Stimulated activated CD4-positive, alpha-beta T cell treated with anti-CD3 and anti-CD28 coated beads, Interleukin-15, amount 100 ng/mL, for 1 hour (primary cell): Measurements from ENCODE around the gene ERLEC1.
A peak's percentile ranks its signal among the peaks of the same experiment; 100 is the strongest.
"Not testable (repeated sequence)": the region's sequence is repeated elsewhere in the genome, so short reads cannot be mapped to it uniquely, and the experiment has no call there.

ENCODE experiments used
- DNase-seq, 2 donors: peaks; one replicate each; pipeline ENCODE4 v3.0.0-alpha.2; 2020; ENCODE audit warnings: low read depth in 1 of 2, low spot score in 1 of 2

Gene ERLEC1, protein sequence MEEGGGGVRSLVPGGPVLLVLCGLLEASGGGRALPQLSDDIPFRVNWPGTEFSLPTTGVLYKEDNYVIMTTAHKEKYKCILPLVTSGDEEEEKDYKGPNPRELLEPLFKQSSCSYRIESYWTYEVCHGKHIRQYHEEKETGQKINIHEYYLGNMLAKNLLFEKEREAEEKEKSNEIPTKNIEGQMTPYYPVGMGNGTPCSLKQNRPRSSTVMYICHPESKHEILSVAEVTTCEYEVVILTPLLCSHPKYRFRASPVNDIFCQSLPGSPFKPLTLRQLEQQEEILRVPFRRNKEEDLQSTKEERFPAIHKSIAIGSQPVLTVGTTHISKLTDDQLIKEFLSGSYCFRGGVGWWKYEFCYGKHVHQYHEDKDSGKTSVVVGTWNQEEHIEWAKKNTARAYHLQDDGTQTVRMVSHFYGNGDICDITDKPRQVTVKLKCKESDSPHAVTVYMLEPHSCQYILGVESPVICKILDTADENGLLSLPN

DNA sequence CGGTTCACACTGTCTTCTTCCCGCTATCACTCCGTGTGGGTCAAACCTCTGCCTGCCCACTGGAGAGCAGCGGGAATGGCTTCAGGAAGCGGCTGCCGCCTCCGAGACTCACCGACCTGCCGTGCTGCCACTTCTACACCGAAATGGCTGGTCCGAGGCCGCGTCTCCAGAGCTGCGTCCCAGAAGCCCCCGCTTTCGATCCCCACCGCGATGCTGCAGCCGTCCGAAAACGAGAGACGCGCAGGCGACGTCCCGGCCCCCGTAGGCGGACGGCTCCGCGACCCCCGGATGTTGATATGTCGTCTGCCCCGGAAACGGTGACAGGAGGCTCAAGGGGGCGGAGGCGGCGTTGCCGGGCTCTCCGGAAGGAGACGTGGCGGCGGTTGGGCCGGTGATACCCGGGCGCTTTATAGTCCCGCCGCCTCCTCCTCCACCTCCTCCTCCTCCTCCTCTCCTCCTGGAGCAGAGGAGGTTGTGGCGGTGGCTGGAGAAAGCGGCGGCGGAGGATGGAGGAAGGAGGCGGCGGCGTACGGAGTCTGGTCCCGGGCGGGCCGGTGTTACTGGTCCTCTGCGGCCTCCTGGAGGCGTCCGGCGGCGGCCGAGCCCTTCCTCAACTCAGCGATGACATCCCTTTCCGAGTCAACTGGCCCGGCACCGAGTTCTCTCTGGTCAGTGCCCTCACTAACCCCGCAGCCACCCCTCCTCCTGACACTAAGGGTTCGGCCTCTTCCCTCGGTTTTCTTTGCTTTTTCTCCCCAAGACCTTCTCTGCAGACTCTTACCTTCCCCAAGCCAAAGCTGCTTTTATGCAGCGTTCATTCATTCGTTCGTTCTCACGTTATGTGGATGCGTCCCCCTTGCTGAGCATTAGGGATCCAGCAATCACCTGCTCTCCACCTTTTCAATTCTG lies at the start of gene ERLEC1, which contains the start of gene ASB3:
Gene ERLEC1, plus strand, starts transcription at position 340 of the 909 bp plus-strand sequence. Its CDS starts 167 bp downstream, at position 507.
Gene ASB3, minus strand, starts transcription at position 249 of the 909 bp plus-strand sequence. CDS start 21,381 bp downstream, outside the sequence.
- DNase-seq: peak; percentile 69 to 74

DNA sequence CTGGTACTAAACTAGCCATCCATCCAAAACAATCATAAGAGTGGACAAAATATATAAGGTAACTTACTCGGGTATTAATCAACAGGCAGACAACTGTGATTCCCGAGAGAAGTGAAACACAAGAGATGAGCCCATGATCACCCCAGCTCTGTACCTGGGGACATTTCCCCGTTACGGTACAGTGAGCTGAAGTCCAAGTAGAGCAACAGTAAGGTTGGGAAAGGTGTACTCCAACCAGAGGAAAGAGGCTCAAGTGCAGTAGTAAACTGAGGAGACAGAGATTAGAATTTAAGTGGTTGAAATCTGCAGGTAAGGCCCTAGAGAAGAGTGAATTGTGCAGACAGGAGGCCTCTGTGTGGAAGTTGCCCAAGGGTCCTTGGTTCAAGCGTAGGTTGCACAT lies 49.8 kb upstream of the ERLEC1 start:
- no peak for DNase-seq

DNA sequence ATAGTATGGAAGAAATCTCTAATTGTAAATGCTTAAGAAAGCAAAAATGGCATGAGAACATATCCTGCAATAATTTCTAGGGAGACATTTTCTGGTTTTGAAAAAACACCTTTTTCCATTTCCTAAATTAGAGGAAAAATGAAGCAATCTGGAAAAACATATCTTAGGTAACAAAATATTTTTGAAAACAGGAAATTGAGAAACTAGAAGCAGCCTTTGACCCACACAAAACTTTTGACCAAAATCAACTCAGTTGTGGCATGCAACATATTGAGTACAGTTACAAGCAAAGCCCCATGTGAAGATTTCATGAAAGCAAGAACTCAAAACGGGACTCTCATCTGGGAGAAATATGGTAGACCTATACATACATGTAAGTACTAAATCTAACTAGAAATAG lies 47.8 kb upstream of the ERLEC1 start:
- DNase-seq: no peak

DNA sequence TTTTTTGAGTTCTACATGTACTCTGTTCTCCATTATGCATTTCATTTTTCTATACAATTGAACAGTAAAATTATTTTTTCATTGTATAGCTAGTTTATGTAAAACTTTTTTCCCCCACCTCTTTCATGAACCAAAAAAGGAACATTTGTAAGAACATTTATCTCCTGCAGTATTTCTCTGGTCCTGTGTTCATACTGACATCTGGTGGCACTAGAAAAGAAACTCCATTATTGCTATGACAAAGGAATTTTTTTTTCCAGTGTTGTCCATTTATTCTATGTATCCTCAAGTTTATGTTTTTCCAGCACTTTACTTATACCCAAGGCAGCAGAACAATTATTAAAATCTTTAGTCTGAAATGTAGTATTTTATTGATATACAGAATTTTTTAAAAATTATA lies 46.7 kb upstream of the ERLEC1 start:
- no peak for DNase-seq

DNA sequence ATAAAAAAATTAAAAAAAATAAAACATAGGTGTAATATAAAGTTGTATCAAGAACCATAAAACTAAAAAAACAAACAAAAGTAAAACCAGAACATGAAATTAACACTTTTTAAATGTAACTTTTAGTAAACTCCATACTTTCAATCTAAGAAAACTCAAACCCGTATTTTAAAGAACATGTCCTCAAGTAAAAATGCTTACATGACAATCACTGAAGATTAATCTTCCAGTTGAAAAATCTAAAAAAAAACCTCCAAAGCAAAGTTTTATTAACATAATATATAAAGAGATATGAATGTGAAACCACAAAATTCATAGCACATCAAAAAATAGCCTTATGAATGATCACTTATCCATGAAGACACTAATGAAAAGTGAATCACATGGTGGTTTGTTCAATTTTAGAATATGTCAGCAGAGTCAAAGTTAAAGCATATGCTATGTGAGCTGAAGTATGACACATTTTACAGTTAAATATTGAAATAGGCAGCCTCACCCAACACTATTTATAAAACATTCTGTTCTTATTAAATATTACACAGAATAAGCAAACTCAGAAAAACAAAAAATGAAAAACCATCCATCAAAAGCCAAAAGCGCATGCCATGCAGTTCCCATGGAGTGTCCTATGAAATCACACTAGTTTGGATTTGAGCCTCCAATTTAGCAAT lies 42.3 kb upstream of the ERLEC1 start:
- DNase-seq: no peak

DNA sequence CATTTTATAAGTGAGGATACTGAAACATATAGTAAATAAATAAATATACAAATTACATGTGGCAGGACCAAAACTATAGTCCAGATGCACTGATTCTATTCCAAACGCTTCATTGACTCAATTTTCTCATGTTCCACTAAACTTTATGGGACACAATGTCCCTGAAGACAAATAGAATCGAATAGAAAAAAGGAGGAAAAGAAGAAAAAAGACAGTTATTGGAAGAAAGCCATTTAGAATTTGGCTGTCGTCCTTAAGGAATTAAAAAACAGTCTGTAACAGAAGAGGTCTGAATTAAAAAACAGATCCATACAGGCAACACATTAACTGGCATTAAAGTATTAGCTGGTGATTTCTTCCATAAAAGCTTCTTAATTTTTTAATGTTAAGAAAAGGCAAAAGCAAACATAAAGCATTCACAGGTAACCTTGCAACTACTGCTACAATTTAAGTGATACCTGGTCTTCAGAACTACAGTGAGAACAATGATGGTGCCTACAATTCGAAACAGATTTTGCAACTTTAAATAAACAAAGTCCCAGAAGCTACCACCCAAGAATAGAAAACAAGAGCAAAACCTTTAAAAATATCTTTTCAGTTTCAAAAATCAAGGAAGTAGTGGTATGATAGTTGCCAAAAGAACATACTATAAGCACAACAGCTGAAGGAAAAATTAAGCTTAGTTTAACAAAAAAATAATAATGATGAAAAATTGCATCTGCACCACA lies 36.6 kb upstream of the ERLEC1 start:
- DNase-seq: no peak

DNA sequence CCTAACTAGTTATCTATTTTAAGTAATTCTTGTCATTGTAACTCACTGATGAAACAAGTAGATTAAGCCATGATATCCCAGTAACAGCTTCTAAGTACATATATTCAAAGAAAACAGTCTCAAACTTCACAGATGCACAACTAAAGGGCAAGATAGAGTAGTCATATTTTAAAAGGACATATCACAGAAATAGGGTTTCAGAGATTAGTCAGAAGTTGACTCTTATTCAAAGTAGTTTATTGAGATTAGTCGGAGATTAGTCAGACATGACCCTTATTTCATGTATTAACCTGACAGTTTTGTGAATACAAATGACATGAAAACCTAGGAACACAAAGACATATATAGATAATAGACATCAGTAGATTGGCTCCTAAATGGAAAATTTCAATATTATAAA lies 35.1 kb upstream of the ERLEC1 start:
- no peak for DNase-seq

DNA sequence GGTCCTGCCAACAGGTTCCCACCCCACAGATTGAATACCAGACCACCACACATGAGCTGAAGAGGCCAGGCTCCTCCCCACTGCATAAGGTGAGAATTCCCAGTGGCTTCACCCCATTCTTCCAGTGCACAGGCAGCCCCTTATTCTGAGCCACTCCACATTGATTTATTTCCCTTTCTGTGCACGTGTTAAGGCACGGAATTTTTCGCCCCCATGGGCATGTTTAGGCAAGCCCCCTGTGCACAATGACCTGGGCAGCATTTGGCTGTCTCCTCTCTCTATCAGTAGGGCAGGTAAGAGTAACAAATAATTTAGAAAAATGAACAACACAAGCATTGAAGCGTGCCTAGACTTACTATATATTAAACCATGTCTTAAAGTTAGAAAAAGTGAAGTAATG lies 34.5 kb upstream of the ERLEC1 start:
- DNase-seq: no peak

DNA sequence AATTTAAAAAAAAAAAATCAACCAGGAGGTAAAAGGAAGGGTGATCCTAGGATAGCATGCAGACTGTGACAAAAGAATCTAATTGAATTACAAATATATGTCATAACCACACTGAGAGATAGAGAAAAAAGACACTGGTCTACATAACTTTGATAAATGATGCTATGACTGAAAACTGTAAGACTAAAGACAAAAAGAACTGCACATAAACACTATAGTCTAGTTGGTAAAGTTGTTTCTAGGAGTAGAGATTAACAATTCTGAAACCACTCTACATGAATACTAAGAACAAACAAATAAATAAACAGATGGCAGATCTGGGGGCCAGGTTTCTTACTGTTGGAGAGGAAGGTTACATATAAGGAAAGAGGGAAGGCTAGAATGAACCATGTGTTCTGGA lies 33.8 kb upstream of the ERLEC1 start:
- no peak for DNase-seq

DNA sequence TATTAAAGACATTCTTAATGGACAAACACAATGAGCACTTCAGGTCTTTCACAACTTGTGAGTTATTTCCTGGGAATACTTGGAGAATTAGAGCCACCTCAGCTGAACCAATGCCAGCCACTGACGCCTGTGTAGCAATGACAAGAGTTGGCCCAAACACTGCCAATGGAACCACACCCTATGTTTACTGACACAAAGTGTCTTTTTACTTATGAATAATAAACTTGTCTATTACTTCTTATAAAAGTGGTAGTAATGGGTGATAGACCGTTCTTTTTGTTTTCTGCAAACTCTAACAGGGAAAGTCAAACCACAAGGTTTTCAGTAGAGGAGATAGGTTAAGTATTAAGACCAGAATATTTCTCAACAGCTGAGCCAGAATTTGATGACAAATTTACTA lies 31.7 kb upstream of the ERLEC1 start:
- DNase-seq: no peak

DNA sequence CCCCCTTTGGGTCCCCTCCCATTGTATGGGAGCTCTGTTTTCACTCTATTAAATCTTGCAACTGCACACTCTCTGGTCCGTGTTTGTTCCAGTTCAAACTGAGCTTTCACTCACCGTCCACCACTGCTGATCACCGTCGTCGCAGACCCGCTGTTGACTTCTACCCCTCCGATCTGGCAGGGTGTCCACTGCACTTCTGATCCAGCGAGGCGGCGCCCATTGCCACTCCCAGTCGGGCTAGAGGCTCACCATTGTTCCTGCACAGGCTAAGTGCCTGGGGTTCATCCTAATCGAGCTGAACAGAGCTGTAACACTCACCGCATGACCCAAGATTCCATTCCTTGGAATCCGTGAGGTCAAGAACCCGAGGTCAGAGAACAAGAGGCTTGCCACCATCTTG lies 30.2 kb upstream of the ERLEC1 start:
- no peak for DNase-seq

DNA sequence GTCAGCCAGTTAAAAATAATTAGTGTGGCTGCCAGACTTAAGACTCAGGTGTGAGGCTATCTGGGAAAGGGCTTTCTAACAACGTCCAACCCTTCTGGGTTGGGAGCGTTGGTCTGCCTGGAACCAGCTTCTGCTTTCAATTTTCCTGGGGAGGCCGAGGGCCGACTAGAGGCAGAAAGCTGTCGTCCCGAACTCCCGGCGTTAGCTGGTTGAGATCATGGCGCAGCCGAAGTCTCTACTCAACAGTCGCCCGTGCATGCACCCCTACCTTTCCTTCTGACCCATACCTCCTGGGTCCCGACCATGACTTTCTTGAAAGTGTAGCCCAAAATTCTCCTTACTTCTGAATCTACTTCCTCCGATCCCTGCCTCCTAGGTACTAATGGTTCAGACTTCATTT lies 29.6 kb upstream of the ERLEC1 start:
- DNase-seq: not testable (repeated sequence)

DNA sequence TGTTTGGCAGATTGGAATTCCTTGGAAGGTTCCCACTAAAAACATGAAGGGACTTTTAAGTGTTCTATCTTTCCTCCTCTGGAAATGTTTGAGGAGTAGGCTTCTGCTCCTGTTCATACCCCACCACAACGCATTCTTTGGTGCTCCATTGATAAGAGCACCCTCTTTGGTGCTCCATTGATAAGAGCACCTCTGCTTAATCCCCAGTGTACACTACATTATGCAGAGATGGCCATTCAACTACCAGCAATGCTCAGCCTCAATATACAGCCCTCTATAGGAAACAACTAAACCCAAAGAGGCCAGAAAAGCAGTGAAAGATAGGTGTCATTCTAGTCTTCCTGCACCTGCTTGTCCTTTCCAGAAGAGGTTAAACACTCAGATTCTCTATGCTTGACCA lies 21.1 kb upstream of the ERLEC1 start:
- no peak for DNase-seq

DNA sequence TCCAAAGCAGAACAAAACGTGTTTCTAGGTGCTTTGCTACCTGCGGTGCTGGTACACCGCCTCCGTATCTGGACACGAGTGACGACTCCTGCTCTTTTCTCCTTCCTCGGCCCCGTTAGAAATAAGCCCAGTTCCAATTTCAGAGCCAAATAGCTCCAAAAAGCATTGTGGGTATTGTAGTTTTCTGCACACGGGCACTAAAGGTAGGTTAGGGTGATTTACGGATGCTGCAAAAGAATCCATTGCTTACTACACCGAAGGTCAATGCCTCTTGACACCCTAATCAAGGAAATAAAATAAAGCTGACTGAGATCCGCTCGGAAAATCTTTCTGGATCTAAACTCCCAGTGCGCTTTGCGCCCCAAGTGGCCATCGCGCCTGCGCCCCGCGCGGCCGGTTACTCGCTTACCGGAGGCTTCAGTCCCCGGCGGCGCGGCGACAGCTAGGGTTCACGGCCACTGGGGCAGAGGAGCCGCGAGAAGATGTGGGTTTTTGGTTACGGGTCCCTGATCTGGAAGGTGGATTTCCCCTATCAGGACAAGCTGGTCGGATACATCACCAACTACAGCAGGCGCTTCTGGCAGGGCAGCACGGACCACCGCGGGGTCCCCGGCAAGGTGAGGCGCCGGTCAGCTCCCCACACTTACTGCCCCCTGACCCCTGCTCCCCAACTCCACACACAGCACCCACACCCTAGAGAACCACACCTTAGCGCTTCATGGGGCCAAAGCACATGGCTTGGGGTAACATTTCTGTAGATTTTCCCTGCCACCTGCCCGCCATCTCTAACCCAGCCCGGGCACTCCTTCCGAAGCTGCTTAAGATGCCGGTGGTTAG lies 19.2 kb upstream of the ERLEC1 start, which contains the start of gene CHAC2:
Gene CHAC2, plus strand, starts transcription at position 400 of the 837 bp plus-strand sequence. Its CDS starts 83 bp downstream, at position 483.
- DNase-seq: peak; percentile 57 to 78

DNA sequence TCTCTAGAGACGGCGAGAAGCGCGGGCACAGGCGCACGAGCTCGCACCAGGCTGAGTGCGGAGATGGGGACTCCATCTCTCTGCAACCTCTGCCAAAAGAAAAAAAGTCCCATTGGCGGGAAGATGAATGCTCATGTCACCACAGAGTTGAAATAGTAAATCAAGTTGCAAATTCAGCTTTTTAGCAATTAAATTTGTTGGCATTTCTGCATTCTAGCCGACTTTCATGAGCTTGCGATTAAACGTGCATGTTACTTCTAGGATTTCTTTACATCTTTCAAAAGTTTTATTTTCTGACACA lies 18.7 kb upstream of the ERLEC1 start:
- no peak for DNase-seq

DNA sequence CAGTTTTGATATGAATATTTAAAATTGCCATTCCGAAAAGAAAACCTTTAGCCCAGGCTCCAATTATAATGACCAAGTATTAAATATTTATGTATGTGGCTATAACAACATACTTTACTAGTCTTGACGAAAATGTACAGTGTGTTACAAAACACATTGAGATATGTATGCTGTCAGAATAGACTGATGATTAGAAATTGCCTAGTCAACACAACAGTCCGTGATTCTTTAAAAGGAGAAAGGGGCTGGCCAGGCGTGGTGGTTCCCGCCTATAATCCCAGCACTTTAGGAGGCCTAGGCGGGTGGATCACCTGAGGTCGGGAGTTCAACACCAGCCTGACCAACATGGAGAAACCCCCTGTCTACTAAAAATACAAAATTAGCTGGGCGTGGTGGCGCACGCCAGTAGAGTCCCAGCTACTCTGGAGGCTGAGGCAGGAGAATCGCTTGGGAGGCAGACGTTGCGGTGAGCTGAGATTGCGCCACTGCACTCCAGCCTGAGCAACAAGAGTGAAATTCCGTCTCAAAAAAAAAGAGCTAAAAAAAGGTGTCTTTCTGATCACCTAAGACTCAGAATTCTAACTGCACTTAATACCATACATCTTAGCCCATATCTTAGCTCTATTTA lies 17.4 kb upstream of the ERLEC1 start:
- DNase-seq: no peak

DNA sequence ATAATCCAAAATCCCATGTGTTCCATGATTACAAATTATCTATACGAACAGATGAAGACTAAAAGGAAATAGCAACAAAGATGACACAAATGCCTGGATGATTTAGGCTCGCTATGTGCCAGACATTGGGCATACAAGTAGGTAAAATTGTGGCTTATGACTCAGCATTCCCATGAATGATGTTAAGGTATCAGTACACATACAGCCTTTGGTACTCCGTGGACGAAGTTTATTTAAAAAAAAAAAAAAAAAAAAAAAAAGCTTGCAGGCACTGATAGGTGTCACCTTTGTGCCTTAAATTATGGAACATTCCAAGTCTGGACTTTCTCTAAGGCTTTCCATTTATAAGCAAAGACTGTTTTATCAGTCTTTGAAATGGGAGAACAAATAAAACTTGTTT lies 16.6 kb upstream of the ERLEC1 start:
- no peak for DNase-seq

DNA sequence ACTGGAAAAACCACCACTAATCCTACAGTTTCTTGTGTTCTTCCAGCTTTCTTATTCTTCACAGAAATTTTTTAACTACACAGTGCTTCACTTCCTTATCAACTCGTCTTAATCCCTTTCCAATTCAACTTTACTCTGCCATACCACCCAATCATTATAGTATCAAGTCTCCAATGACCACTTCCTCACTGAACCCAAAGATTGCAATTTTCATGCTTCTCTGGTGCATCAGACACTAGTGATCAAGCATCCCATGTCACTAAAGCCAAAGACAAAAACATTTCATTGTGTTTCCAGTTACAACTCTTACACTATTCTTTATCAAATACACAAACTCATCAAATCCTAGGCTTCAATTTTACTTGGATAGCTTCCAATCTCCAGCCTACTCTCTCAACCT lies 9.7 kb upstream of the ERLEC1 start:
- no peak for DNase-seq

DNA sequence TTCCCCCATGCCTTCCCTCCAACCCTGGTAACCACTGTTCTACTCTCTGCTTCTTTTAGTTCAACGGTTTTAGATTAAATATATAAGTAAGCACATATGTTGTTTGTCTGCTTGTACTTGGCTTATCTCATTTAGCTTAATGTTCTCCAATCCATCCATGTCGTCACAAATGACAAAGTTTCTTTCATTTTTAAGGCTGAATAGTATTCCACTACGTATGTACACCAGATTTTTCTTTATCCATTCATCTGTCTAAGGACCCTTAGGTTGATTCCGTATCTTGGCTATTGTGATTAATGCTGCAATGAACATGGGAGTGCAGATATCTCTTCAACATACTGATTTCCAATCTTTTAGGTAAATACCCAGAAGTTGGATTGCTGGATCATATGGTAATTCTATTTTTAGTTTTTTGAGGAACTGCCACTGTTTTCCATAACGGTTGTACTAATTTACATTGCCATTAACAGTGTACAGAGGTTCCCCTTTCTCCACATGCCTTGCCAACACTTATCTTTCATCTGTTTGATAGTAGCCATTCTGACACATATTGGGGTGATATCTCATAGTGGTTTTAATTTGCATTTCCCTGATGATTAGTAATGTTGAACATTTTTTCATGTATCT lies 8.2 kb upstream of the ERLEC1 start:
- no peak for DNase-seq
